Transverse colon (tissue), 4 donors: ENCODE results near the gene EEFSEC.

ENCODE experiments used
- EP300 ChIP-seq: sonication (generic); formaldehyde crosslinking; IDR thresholded peaks from one replicate; pipeline ENCODE4 v1.6.1; 2017; ENCODE audit warnings: antibody characterized with exemption, low read depth
- POLR2A ChIP-seq: fragments of 450-650 bp; IDR thresholded peaks from one replicate; pipeline ENCODE4 v1.6.1; 2016; ENCODE audit warnings: antibody characterized with exemption, mild to moderate bottlenecking, moderate library complexity
- POLR2AphosphoS5 ChIP-seq, 3 donors: sonication (generic); formaldehyde crosslinking; IDR thresholded peaks; one replicate each; pipeline ENCODE4 v1.6.1; 2016; ENCODE audit warnings: antibody characterized with exemption in 3 of 3
- TF ChIP-seq, protein P1 (sequence below), 5 experiments: fragments of 200-600 bp in 3 of 5; fragments of 450-650 bp in 2 of 5; sonication (generic) in 3 of 5; IDR thresholded peaks; 1 replicate in 2 of 5; 2 replicates in 3 of 5; pipeline ENCODE4 v1.5.1; 2016 to 2017; ENCODE audit warnings: antibody characterized with exemption in 5 of 5, inconsistent platforms in 3 of 5, mild to moderate bottlenecking in 2 of 5, moderate library complexity in 1 of 5

DNA sequence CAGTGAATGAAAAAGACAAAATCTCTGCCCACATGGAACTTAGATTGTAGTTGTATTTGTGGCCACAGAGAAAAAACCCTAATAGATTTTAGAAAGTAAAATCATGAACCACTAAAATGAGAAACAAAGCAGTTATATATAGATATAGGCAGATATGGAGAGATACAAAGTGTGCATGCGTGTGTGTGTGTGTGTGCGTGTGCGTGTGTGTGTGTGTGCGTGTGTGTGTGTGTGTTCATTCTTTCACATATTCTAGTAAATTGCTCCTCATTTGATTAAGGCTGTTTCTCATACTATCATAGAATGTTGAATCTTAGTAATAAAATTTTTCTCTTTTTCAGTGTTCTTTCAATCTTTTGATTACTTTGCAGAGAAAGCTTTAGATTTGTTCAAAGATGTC is 194.8 kb downstream of the EEFSEC start:
- TF ChIP-seq POLR2A (no peak), EP300 (no peak), POLR2AphosphoS5 (IDR thresholded peaks at IDR 0.05) (no peak)
- TF ChIP-seq, protein P1, sequence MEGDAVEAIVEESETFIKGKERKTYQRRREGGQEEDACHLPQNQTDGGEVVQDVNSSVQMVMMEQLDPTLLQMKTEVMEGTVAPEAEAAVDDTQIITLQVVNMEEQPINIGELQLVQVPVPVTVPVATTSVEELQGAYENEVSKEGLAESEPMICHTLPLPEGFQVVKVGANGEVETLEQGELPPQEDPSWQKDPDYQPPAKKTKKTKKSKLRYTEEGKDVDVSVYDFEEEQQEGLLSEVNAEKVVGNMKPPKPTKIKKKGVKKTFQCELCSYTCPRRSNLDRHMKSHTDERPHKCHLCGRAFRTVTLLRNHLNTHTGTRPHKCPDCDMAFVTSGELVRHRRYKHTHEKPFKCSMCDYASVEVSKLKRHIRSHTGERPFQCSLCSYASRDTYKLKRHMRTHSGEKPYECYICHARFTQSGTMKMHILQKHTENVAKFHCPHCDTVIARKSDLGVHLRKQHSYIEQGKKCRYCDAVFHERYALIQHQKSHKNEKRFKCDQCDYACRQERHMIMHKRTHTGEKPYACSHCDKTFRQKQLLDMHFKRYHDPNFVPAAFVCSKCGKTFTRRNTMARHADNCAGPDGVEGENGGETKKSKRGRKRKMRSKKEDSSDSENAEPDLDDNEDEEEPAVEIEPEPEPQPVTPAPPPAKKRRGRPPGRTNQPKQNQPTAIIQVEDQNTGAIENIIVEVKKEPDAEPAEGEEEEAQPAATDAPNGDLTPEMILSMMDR (IDR thresholded peaks at IDR 0.05), result no peak
